ENCODE measurements around the gene SNX8.

Gene SNX8

GRCh38 chr7:2242541-2243429 lies 71.5 kb downstream of the SNX8 start:
- no peak for DNase-seq

GRCh38 chr7:2241580-2242540 lies 72.4 kb downstream of the SNX8 start, which contains the start of the genes MRM2 and NUDT1:
MRM2 (minus strand) TSS chr7:2242205; CDS start chr7:2242169, 36 bp downstream.
NUDT1 (plus strand) TSS chr7:2242226; CDS start chr7:2244575, 2,349 bp downstream.
- DNase-seq: peak; percentile 61

- DNase-seq: no peak
Measured at GRCh38 chr7:2239242-2239641, 75.0 kb downstream of the SNX8 start.

DNA sequence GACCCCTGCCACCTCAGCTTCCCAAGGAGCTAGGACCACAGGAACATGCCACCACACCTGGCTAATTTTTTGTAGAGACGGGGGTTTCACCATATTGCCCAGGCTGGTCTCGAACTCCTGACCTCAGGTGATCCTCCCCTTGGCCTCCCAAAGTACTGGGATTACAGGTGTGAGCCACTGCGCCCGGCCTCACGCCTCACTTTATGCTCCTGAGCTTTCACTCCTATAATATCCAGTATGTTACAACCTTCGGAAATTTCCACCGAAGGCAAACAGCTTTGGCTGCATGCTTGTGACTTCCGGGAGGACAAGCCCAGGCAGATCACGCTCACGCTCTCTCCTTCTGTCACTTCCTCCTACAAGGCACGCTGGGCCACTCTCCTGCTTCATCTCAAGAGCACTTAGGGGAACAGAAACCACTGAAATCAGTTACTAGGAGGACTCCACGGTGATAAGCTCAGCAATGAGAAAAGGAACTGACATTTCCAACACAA lies 77.1 kb downstream of the SNX8 start:
- no peak for DNase-seq

DNA sequence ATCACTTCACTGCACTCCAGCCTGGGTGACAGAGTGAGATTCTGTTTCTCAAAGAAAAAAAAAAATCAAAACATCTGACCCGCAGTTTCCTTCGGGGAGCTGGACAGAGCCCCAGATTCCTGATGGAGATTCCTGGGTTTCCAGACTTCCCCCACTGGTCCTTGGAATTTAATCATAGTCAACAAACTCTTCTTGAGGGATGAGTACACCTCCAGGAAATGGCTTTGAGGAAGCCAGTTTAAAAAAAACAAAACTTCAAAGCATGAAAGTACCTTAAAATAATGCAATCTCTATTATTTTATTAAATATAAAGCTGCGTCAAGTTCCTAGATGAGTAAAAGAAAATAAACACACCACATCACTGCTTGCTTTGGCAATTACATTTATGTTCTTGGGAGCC lies 80.3 kb downstream of the SNX8 start:
- no peak for DNase-seq

DNA sequence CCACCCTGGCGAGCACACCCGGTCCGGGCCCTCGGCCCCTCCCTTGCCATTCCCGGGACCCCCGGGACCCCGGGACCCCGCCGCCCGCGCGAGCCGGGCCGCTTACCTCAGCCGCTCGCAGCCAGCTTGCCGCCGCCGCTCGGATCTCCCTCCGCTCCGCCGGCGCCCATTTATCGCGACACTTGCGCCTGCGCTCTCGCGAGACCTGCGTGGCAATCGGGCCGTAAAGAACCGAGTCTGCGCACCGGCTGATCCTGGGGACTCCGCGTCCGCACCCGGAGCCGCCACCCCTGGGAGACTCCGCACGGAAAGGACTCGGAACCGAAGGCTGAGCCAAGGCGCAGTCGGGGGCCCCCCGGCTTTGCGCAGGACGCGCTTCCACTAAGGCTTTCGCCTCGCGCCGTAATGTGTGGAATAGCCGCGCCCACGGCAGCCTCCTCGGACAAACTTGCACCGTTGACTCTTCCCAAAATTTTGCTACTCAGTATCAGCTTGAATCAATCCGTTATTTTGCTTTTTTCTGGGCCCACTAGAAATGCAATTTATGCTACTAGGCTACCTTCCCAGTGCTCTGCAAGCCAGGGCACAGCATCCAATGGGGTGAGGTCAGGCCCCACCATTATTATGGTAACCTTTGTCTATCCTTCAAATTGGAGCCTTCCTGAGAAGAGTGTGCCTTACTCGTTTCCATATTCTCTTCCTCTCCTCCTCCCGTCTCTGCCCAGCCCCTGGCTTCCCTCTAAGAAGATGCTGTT lies 81.3 kb downstream of the SNX8 start, which contains the start of gene MAD1L1:
Gene MAD1L1, minus strand, starts transcription at position 180 of the 755 bp plus-strand sequence. CDS start 2,812 bp downstream, outside the sequence.
- DNase-seq: peak; percentile 85

GRCh38 chr7:2231992-2232765 lies 82.1 kb downstream of the SNX8 start:
- DNase-seq: peak; percentile 14

GRCh38 chr7:2230882-2231281 lies 83.4 kb downstream of the SNX8 start:
- no peak for DNase-seq

GRCh38 chr7:2230226-2230625 lies 84.0 kb downstream of the SNX8 start:
- no peak for DNase-seq

DNA sequence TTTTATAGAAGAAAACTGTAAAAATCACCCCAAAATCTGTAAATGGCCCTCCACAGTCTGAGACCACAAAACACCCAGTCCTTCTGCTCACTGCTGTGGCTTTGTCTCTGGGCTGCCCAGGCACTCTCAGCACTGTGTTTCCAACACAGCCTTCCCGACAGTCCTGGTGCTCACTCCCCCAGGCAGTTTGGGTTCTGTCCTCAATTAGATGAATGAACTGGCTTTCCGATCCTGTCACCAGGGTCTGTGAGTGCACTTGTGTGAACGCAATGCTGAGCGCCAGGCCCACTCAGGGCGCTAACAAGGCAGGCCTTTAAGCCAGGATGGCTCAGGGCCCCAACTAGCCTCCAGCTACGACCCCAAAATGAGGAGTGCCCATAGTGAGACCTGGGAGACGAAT lies 84.8 kb downstream of the SNX8 start:
- no peak for DNase-seq

- DNase-seq: no peak
Measured at GRCh38 chr7:2228921-2229320, 85.3 kb downstream of the SNX8 start.

GRCh38 chr7:2227699-2228098 lies 86.5 kb downstream of the SNX8 start:
- no peak for DNase-seq

- no peak for DNase-seq
Measured at GRCh38 chr7:2225830-2226229, 88.4 kb downstream of the SNX8 start.

DNA sequence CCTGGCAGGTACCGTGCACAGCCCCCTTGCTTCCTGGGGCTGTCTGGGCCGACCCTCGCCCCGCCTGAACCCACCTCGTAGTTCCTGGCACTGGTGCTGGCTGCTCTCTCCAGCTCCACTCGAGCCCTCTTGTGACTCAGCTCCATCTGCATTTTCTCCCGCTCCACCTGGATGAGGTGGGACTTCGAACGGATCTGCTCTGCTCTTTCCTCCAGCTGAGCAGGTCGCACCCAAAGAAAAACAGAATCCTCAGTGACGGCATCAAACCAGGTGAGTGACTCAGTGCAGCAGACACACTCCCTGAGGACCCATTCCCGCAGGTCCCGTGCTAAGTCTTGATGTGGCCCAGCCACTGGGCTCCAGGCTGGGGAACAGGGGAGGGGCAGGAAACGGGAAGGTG lies 88.9 kb downstream of the SNX8 start:
- no peak for DNase-seq

DNA sequence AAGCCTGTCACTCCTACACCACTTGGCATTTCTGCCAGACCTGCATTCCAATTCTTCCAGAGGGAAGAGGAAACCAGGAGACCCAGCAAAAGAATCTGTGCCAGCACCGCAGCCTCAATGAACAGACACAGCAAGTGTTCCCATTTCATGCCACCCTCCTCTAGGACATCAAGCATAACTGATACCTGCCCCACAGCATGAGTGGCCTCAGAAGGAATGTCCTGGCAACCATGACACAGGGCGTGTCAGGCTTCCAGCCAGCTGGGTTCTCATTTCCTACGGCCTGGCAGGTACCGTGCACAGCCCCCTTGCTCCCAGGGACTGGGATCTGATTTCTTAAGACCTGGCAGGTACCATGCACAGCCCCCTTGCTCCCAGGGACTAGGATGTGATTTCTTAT lies 89.3 kb downstream of the SNX8 start:
- no peak for DNase-seq

DNA sequence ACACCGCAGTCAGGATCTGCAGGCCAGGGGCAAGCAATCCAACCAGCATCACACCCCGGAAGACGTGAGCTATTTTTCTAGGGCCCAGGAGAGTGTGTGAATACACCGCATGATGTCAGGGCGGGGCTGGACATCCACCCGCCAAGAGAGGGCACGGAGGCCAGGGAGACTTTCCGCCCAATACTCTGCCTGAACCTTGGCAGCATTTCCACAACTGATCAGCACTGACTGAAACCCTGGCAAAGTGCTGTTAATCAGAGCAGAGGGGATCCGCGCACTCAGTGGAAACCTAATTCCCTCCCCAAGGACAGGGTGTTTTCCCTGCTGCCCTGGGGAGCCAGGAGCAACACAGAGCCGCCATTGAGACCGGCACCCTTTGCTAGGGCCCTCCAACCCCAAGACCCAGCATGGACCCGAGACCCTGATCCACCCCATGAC lies 89.7 kb downstream of the SNX8 start:
- DNase-seq: no peak

- DNase-seq: no peak
Measured at GRCh38 chr7:2223321-2223720, 90.9 kb downstream of the SNX8 start.

DNA sequence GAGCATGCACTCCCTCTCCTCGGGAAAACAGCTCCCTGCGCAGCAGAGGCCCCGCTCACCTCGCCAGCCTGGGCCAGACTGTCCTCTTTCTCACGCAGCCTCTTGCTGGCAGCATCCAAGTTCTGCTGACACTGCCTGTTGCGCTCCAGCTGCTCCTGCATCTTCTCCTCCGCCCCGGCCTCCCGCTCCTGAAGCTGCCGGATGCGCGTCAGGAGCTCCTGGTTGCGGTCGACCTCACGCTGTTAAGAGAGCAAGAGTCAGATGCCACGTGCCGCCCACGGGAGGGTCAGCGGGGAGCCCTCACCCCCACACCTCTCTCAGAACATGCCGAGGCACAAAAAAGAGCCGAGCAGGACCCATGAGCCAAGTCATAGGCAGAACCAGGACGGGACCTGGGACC lies 91.7 kb downstream of the SNX8 start:
- DNase-seq: no peak

- no peak for DNase-seq
Measured at GRCh38 chr7:2220954-2221353, 93.3 kb downstream of the SNX8 start.

DNA sequence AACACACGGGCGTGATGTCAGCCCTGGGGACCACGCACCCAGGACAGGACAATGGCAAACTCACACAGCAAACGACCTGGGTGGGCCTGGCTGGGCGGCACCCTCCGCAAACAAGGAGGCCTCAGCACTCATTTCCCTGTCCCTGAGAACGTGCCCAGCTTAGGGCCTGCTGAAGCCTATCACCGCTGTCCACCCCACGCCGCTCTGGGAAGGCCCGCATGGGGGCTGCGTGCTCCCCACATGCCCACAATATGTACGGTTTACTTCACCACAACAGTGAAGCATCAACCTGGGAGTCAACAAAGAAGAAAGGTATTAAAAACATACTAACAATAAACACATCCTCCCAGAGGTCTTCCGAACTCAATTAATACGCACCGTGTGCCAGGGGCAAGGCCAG lies 93.7 kb downstream of the SNX8 start:
- no peak for DNase-seq

DNA sequence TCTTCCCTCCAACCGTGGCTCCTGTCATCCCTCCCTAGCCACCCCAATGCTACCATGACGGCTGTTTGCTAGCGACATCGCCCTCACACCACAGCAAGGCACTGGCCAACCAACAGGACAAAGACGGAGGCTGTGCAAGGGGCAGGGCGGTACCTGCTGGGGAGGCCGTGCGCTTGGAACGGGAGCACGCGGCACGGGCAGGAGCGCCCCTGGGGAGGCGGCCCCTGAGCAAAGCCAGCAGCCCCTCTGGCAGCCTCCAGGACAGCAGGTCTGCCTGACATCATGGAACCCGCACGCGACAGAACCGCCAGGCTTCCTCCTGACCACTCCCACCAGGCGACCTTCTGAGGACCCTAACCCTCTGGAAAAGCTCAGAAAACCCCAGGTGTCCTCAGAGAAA lies 94.2 kb downstream of the SNX8 start:
- DNase-seq: no peak

DNA sequence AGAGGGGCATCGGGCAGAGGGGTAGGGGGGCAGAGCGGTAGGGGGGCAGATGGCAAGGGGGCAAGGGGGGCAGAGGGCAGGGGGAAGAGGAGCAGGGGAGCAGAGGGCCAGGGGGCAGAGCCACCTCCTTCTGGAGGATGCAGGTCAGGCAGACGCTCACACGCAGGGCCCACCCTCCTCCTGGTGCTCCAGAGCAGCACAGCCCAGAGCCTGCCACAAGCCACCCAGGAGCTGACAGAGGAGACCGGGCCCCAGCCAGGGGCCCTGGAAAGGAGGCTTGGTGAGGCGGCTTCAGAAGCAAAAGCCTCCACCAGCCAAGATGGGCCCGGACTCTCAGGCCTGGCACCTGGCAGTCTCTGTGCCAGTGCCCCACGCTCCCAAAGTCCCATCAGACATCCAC lies 94.6 kb downstream of the SNX8 start:
- no peak for DNase-seq
